ENCODE measurements around the gene SAMHD1.

The SAMHD1 gene

GRCh38 chr20:36988494-36988966, 37.0 kb upstream of the SAMHD1 start:
- H3K4me3 ChIP-seq (ENCODE audit: low read depth, low read length), result no peak overlapping the region
- TF ChIP-seq CTCF (IDR thresholded peaks at IDR 0.05; ENCODE audit: borderline replicate concordance, insufficient read depth, low read depth, low read length), result no peak

GRCh38 chr20:36984257-36984638, 32.7 kb upstream of the SAMHD1 start:
- H3K4me3 ChIP-seq (ENCODE audit: low read depth, low read length), result no peak overlapping the region
- TF ChIP-seq CTCF (IDR thresholded peaks at IDR 0.05; ENCODE audit: borderline replicate concordance, insufficient read depth, low read depth, low read length), result no peak

- no peak for TF ChIP-seq CTCF (IDR thresholded peaks at IDR 0.05; ENCODE audit: borderline replicate concordance, insufficient read depth, low read depth, low read length)
These were observed 23.8 kb upstream of the SAMHD1 start for GRCh38 chr20:36975099-36975818.

GRCh38 chr20:36974660-36975059, 23.2 kb upstream of the SAMHD1 start:
- no peak for TF ChIP-seq CTCF (IDR thresholded peaks at IDR 0.05; ENCODE audit: borderline replicate concordance, insufficient read depth, low read depth, low read length)
- no peak overlapping the region for H3K4me3 ChIP-seq (ENCODE audit: low read depth, low read length)

More at GRCh38 chr20:36975099-36975818, 23.8 kb upstream of the SAMHD1 start:
- H3K4me3 ChIP-seq (ENCODE audit: low read depth, low read length), result no peak overlapping the region

GRCh38 chr20:36971103-36971502, 19.6 kb upstream of the SAMHD1 start:
- H3K4me3 ChIP-seq (ENCODE audit: low read depth, low read length), result no peak overlapping the region
- no peak for TF ChIP-seq CTCF (IDR thresholded peaks at IDR 0.05; ENCODE audit: borderline replicate concordance, insufficient read depth, low read depth, low read length)

GRCh38 chr20:36969478-36970186, 18.1 kb upstream of the SAMHD1 start:
- H3K4me3 ChIP-seq (ENCODE audit: low read depth, low read length), result no peak overlapping the region
- no peak for TF ChIP-seq CTCF (IDR thresholded peaks at IDR 0.05; ENCODE audit: borderline replicate concordance, insufficient read depth, low read depth, low read length)

GRCh38 chr20:36969051-36969450, 17.5 kb upstream of the SAMHD1 start:
- H3K4me3 ChIP-seq (ENCODE audit: low read depth, low read length), result no peak overlapping the region
- no peak for TF ChIP-seq CTCF (IDR thresholded peaks at IDR 0.05; ENCODE audit: borderline replicate concordance, insufficient read depth, low read depth, low read length)
